Measurements from ENCODE around the gene PSMB10.
"Not testable (repeated sequence)": the region's sequence is repeated elsewhere in the genome, so short reads cannot be mapped to it uniquely, and the experiment has no call there.

The PSMB10 gene

DNA sequence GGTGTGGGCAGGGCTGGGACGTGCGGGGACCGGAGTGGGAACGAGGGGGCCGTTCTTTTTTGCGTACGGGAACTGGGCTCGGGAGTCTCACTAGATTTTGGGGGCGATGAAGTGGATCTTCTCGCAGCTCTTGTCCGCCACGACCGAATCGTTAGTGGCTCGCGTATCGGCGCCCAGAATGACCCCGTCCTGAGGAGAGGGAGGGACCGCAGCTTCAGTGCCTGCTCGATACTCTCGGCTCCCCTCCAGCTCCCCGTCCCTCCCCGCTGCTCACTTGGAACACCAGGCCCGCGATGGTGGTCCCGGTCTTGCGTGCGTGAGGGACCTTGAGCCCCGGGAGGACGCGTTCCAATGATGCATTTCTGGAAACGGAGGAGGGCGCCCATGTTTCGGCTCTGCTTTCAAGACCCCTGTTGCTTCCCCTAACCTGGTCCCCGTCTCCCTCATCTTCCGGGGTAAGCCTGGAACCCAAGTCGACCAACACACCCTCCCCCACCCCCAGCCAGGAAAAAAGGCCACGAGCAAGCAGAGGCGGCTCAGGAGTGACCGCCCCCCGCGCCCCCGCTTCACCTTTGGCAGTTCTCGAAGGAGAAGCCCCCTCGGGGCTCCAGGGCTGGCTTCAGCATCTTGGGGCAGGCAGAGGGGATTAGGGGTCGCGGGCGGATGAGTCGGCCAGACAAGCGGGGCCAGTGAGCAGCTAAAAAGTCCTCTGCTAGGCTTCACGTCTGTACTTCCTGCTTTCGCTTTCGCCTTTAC, at the start of gene PSMB10:
TSS of gene PSMB10 (minus strand) at position 727 of the 756 bp plus-strand sequence. CDS start at position 626, 101 bp downstream.
- DNase-seq: peak in 1 of 2 donors; percentile 49

DNA sequence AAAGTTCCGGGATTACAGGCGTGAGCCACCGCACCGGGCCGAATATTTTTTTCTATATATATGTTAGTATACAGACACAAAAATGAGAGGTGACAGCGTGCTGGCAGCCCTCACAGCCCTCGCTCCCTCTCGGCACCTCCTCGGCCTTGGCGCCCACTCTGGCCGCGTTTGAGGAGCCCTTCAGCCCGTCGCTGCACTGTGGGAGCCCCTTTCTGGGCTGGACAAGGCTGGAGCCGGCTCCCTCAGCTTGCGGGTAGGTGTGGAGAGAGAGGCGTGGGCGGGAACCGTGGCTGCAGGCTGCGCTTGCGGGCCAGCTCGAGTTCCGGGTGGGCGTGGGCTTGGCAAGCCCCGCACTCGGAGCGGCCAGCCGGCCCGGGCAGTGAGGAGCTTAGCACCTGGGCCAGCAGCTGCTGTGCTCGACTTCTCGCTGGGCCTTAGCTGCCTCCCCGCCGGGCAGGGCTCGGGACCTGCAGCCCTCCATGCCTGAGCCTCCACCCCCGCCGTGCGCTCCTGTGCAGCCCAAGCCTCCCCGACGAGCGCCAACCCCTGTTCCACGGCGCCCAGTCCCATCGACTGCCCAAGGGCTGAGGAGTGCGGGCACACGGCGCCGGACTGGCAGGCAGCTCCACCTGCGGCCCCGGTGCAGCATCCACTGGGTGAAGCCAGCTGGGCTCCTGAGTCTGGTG, 45.5 kb upstream of the PSMB10 start:
- DNase-seq: no peak

DNA sequence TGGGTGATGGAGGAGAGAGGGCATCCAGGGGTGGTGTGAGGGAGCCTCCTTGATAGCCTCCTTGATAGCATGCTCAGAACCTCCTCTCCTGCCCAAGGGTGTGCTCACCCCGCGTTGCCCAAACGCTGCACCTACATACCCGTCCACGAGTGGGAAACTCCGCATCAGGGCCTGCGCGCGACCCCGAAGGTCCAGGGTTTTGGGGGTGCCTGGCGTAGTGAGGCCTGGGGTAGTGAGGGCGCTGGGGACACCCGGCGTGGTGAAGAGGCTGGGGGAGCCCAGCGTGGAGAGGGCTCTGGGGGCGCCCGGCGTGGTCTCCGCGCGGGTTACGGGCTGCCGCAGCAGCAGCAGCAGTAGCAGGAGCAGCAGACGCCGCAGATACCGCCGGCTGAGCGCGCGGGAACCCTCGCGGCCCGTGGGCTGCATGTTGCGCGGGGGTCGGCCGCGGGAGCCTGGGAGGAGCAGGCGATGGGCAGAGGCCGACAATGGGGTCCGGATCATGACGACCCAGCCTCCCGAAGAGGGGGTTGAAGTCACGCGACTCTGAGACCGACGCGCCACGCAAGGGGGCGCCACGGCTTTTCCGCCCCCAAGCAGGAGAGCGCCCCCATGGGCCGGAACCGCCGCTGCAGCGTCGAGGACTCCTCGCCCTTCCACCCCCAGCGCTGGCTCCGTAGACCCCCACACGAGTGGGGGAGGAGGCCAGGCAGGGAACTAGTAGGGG, 43.5 kb upstream of the PSMB10 start, which contains the start of gene DPEP3:
TSS of gene DPEP3 (minus strand) at position 545 of the 724 bp plus-strand sequence. CDS start at position 426, 119 bp downstream.
- DNase-seq: no peak

DNA sequence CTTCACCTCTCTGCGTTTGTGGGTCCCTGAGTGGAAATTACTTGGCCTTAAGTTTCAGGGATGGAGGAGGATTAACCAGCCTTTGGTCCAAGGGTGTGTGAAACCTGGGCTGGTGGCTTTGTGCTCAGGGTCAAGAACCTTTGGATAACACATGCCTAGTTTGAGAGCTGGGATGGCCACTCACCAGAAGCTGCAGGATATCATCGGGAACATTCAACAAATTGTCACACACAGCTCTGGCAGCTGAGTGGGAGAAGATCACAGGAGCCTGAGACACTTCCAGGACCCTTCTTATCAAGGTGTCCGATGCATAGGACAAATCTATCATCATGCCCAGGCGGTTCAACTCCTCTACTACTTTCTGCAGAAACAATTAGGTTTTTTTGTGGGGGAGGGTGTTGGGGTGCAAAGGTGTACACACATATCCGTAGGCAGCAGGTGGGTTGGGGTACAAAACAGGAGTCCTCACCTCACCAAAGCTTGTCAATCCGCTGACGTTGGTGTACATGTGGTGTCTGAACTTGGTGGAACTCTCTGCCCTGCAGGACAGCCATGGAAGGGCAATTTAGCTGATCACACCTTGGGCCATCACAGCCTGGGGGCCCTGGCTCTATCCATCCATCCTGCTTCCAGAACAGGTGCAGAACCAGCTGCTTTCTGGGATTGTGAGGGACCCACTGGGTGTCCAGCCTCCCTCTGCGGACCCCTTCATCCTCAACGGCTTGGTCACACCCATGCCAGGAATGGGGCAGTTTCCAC, 41.0 kb upstream of the PSMB10 start:
- no peak for DNase-seq

- DNase-seq: no peak
Measured at GRCh38 chr16:67977005-67977404, 40.4 kb upstream of the PSMB10 start.

GRCh38 chr16:67976205-67976604, 39.6 kb upstream of the PSMB10 start:
- DNase-seq: no peak

DNA sequence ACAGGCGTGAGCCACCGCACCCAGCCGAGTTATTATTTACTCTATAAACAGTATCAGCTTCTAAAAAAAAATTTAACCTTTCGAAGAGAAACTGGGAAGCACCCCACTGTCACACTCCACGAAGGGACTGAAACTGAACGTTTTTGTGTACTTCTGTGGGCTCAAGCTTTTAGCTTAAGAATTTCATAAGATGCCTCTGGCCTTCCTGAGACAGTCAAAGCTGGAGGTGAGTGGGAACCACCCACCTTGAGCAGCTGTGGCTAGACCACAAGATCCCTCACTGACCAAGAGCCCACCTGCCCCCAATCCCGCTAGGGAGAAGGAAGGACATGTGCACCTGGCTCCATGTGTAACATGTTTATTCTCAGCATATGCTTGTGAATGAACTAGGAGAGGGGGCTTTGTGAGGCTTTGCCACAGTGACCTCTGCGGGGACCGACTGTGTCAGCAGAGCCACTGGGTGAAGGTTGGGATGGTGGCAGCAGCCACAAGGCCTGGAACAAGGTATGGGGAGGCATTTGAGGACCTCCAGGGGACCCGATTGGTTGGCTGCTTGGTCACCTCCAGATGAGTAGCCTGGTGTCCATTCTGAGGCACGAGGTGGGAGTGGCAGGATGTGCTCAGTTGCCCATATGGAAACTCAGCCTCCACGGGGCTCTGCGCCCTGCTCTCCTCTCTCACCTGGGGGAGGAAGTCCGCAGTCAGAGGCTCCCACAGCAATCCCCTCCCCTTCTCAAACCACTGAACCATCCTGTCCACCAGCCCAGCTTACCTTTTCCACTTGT, 38.9 kb upstream of the PSMB10 start:
- DNase-seq: no peak

- DNase-seq: not testable (repeated sequence)
Measured at GRCh38 chr16:67972285-67972684, 35.6 kb upstream of the PSMB10 start.

GRCh38 chr16:67971111-67971510, 34.5 kb upstream of the PSMB10 start:
- DNase-seq: no peak

GRCh38 chr16:67969254-67970039, 32.8 kb upstream of the PSMB10 start:
- DNase-seq: no peak

GRCh38 chr16:67968400-67969253, 32.0 kb upstream of the PSMB10 start, which contains the start of gene SLC12A4:
Gene SLC12A4, minus strand, starts transcription at chr16:67968637. Its CDS starts 84 bp downstream, at chr16:67968553.
- peak; percentile 77 to 78 for DNase-seq

DNA sequence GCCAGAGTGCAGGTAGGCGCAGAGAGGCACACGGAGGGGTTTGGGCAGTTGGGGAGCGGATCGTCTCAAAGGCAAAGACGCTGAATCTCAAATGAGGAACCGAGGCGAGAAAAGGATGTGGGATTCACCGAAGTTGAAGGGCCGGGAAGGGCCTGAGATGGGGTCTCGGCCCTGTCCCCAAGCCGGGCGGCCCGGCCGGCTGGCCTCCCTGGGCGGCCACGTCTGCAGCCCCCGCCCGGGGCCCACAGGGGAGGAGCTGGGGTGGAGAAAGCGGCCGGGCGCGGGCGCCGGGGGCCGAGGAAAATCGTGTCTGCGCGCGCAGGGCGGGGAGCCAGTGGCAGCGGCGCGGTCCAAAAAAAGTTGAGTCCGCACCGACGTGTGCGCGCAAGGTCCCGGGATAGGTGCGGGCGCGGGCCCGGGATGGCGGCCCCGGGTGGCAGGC, 31.3 kb upstream of the PSMB10 start:
- DNase-seq: peak in 1 of 2 donors; percentile 21

DNA sequence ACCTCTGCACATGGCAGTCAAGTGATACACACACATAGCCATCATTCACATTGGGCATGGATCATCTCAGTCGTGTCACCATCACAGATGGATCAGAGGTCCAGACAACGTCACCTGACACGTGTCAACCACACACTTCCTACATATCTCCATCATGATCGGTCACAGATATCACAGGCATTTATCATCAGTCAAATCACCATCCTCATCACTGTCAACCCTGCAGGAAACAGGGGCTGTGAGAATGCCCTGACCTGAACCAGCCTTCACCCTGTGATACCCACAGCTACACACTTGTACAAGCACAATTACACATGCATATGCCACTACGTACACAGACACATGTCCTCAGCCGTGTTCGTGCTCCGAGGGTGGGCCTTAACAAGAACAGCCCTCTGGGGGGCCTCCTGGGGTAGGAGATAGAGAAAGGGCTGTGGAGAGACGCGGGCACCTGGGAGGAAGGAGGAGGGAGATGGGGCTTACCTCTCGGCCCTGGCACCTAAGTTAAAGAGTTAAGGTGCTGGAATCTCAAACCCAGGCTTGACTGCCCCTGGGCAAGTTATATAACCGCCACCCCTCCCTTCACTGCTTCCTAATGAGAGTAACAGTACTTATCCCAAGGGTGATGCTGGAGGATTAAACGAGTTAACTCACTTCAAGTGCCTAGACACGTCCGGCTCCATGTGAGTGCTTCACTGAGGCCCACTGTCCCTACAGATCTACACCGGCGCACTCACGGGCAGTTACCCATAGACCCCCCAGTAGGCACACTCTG, 30.7 kb upstream of the PSMB10 start:
- no peak for DNase-seq

DNA sequence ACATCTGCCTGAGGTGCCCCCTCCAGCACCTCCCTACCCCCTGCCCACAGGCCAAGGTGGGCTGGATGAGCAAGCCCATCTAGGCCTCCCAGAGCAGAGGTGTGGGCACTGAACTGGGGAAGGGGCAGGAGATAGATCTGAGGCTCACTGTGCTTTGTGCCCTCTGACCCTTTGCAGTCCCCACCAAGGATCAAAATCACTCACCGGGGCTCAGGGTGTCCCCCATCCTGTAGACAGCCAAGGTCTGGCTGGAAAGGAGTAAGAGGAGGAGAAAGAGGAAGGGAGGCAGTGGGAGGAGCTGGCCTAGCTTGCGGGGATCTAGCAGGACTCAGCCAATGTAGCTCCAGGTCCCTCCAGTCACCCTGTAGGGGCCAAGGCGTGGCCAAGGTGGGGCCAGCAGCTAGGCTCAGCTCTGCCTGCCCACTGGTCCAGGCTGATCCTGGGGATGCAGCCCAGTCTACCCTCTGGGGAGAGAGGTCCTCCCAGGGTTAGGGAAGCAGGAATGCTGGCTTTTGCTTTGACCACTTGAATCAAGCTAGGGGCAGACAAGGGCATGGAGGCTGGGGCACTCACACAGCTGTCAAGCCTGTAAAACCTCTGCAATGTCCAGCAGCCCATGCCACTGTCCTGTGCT, 30.0 kb upstream of the PSMB10 start:
- DNase-seq: no peak

- DNase-seq: no peak
Measured at GRCh38 chr16:67965668-67966548, 29.3 kb upstream of the PSMB10 start.

- DNase-seq: no peak
Measured at GRCh38 chr16:67964477-67965131, 28.0 kb upstream of the PSMB10 start.

Data from activated CD4-positive, alpha-beta T cell treated with anti-CD3 and anti-CD28 coated beads for 4 hours (primary cell).